HFFc6 (cell line): Measurements from ENCODE around the gene ZNF600. TPM values are rescaled to one million over a fixed set of nuclear protein-coding genes. Genes with fewer than 3 reads are reported as not detected.
"Not testable (repeated sequence)": the region's sequence is repeated elsewhere in the genome, so short reads cannot be mapped to it uniquely, and the experiment has no call there.

Experiments used
- DNase-seq: peaks from one replicate; pipeline ENCODE4 v3.0.0-alpha.2; 2018
- H3K27ac Mint-ChIP-seq: 2 replicates; pipeline ENCODE4 v1.8.0; 2020; ENCODE audit warnings: mild to moderate bottlenecking, mixed read lengths
- H3K27me3 Mint-ChIP-seq: 2 replicates; pipeline ENCODE4 v1.8.0; 2021; ENCODE audit warnings: mild to moderate bottlenecking, moderate library complexity, mixed read lengths; ENCODE audit not compliant: insufficient read depth
- H3K36me3 Mint-ChIP-seq: 2 replicates; pipeline ENCODE4 v1.8.0; 2021; ENCODE audit warnings: low read depth, mixed read lengths
- H3K4me1 Mint-ChIP-seq: 2 replicates; pipeline ENCODE4 v1.8.0; 2020; ENCODE audit warnings: low read depth, mixed read lengths
- H3K4me3 Mint-ChIP-seq: 2 replicates; pipeline ENCODE4 v1.8.0; 2020; ENCODE audit warnings: mild to moderate bottlenecking, moderate library complexity, mixed read lengths
- H3K9me3 Mint-ChIP-seq: 2 replicates; pipeline ENCODE4 v1.8.0; 2020; ENCODE audit warnings: mild to moderate bottlenecking, mixed read lengths
- total RNA-seq, 6 experiments: library from RNA; stranded (reverse); fragmentation: NEBNext Ultra II Directional; extraction: Animal tissue kit (Norgen Biotek cat#: 25700); gene quantifications; 2 replicates in 1 of 6; 3 replicates in 5 of 6; pipeline ENCODE4 v1.2.3, GENCODE V29; 2021
- TF ChIP-seq, protein P1 (sequence below): fragments of 200-600 bp; sonication (generic); IDR thresholded peaks from 2 replicates; pipeline ENCODE4 v1.5.0; 2021; ENCODE audit warnings: antibody characterized with exemption, mild to moderate bottlenecking

ZNF600 gene
- total RNA-seq, 6 experiments from 2014 or later = 2.1 to 3.7 (median 3.1) TPM

DNA sequence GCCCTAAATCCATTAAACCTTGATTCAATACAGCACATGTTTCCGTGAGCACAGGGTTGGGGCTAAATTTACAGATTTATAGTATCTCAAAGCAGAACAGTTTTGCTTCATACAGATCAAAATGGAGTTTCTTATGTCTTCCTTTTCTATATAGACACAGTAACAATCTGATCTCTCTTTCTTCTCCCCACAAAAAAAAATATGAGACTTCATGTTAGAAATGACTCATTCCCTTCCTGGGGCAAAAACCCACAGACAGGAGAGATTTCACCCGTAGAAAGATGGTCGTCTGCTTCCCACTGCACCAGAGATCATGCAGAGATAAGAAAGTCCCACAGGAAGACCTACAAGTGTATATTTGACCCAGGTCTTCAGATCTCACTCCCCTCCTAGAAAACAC is 44.1 kb downstream of the ZNF600 start:
- peaks cover 5% of the 10 kb centered on the region for H3K36me3 Mint-ChIP-seq
- H3K9me3 Mint-ChIP-seq = peaks cover 12% of the 10 kb centered on the region
- H3K27me3 Mint-ChIP-seq = no peaks in the 10 kb centered on the region; the same call in none of the 2 replicates
- no peak overlapping the region for H3K4me3 Mint-ChIP-seq
- TF ChIP-seq, protein P1, sequence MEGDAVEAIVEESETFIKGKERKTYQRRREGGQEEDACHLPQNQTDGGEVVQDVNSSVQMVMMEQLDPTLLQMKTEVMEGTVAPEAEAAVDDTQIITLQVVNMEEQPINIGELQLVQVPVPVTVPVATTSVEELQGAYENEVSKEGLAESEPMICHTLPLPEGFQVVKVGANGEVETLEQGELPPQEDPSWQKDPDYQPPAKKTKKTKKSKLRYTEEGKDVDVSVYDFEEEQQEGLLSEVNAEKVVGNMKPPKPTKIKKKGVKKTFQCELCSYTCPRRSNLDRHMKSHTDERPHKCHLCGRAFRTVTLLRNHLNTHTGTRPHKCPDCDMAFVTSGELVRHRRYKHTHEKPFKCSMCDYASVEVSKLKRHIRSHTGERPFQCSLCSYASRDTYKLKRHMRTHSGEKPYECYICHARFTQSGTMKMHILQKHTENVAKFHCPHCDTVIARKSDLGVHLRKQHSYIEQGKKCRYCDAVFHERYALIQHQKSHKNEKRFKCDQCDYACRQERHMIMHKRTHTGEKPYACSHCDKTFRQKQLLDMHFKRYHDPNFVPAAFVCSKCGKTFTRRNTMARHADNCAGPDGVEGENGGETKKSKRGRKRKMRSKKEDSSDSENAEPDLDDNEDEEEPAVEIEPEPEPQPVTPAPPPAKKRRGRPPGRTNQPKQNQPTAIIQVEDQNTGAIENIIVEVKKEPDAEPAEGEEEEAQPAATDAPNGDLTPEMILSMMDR = no peak
- H3K27ac Mint-ChIP-seq = no peak overlapping the region
- peaks cover 7% of the 10 kb centered on the region for H3K4me1 Mint-ChIP-seq
- DNase-seq = no peak

- H3K27ac Mint-ChIP-seq = no peak overlapping the region
- H3K36me3 Mint-ChIP-seq = peaks cover 5% of the 10 kb centered on the region
- TF ChIP-seq, protein P1 = no peak
- peaks cover 7% of the 10 kb centered on the region for H3K4me1 Mint-ChIP-seq
- peaks cover 17% of the 10 kb centered on the region for H3K9me3 Mint-ChIP-seq
- no peaks in the 10 kb centered on the region; the same call in none of the 2 replicates for H3K27me3 Mint-ChIP-seq
- H3K4me3 Mint-ChIP-seq = no peak overlapping the region
- DNase-seq = no peak
Measured at GRCh38 chr19:52741951-52742485, 44.6 kb downstream of the ZNF600 start.

DNA sequence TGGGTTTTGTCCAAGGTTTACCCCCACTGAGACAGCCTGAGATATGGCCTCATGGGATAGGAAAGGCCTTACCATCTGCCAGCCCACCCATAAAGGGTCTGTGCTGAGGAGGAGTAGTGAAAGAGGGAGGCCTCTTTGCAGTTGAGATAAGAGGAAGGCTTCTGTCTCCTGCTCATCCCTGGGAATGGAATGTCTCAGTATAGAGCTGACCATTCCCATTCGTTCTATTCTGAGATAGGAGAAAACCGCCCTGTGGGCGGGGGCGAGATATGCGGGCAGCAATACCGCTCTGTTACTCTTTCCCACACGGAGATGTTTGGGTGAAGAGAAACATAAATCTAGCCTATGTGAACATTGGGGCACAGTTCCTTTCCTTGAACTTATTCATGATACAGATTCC is 45.2 kb downstream of the ZNF600 start:
- peaks cover 20% of the 10 kb centered on the region for H3K9me3 Mint-ChIP-seq
- DNase-seq, H3K4me3 Mint-ChIP-seq, H3K36me3 Mint-ChIP-seq, H3K4me1 Mint-ChIP-seq, H3K27me3 Mint-ChIP-seq, H3K27ac Mint-ChIP-seq: not testable (repeated sequence)

DNA sequence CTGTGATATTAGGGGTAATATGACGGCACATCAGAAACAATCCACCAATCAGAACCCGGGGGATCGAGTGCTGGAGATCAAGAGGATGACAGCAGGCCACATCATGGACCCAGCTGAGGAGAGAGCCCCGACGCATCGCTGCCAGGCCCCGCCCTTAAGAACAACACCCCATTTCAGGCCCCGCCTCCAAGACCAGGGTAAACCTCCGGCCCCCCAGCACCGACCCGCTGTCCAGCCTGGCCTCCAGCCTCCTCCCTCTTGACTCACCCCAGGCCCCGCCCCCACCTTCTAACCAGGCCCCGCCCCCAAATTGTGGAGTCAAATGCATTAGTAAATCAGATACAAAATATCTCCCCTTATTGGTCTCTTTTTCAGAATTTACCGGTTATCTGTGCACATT is 47.0 kb downstream of the ZNF600 start:
- no peak for DNase-seq
- Mint-ChIP-seq H3K27ac (no peak overlapping the region), H3K4me1 (peaks cover 18% of the 10 kb centered on the region), H3K27me3 (no peaks in the 10 kb centered on the region; the same call in none of the 2 replicates), H3K36me3 (no peaks in the 10 kb centered on the region; the same call in none of the 2 replicates), H3K4me3 (no peak overlapping the region), H3K9me3 (peaks cover 25% of the 10 kb centered on the region)
- TF ChIP-seq, protein P1 = no peak

DNA sequence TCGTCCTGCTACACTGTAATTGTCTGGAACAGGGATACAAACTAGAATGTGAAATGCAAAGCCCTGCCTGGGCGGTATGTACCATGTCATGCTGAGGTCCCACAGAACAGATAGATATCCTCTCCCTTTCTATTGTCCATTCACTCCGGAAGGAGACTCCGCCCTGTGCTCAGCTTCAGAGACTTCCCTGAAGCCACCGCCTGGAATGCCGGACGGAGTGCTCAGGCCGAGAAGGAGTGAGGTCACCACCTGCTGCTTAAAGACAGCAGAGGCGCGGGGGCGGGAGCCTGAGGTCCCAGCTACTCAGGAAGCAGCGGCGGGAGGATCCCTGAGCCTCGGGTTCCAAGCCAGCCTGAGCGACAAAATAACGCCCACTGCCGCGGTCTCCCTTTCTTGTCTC is 50.9 kb downstream of the ZNF600 start:
- Mint-ChIP-seq H3K9me3 (peaks cover 20% of the 10 kb centered on the region), H3K27me3 (no peaks in the 10 kb centered on the region; the same call in none of the 2 replicates), H3K36me3 (no peaks in the 10 kb centered on the region; the same call in none of the 2 replicates), H3K27ac (peak overlapping the region; percentile 92), H3K4me3 (peak overlapping the region; percentile 86; the same call in 1 of the 2 replicates), H3K4me1 (peaks cover 22% of the 10 kb centered on the region)
- no peak for DNase-seq
- TF ChIP-seq, protein P1 = no peak

DNA sequence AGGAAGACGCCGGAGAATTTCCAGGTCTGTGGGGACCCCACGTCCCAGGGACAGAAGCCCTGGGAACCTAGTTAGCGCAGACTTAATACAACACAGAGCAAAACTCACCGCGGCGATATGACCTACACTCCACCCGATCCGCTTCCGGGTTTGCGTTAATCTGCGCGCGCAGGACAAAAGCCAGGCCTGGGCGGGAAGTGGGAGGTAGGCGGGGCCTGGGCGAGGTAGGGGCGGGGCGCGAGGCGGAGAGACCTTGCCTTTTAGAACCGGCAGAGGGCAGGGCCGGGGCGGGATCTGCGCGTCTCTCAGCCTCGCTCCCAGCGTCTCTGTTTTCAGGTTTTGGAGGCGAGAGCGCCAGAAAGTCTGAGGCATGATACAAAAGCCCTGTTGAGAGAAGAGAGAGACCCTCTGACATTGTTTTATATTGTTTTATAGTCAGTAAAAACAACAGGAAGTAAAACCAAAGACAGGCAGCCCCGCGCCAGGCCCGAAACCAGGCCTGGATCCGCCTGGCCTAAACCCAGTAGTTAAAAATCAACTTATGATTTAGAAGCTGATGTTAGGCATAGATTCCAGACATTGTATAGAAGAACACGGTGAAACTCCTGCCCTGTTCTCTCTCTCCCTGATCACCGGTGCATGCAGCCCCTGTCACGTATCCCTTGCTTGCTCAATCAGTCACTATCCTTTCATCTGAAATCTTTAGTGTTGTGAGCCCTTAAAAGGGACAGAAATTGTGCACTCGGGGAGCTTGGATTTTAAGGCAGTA is 51.5 kb downstream of the ZNF600 start, which contains the start of gene ZNF611:
ZNF611 (minus strand) TSS at position 152 of the 769 bp plus-strand sequence. CDS start 19,150 bp downstream, outside the sequence.
- Mint-ChIP-seq H3K36me3 (no peaks in the 10 kb centered on the region; the same call in none of the 2 replicates), H3K4me1 (peaks cover 22% of the 10 kb centered on the region)

More for the DNA sequence above, 51.5 kb downstream of the ZNF600 start, which contains the start of gene ZNF611:
- DNase-seq = peak; percentile 90
- peaks cover 20% of the 10 kb centered on the region for H3K9me3 Mint-ChIP-seq
- H3K4me3 Mint-ChIP-seq = peak within 1 kb of the TSS; percentile 86
- peak within 1 kb of the TSS; percentile 92 for H3K27ac Mint-ChIP-seq
- TF ChIP-seq, protein P1 = peak; percentile 29; the same call in 1 of the 2 replicates
- no peaks in the 10 kb centered on the region; the same call in none of the 2 replicates for H3K27me3 Mint-ChIP-seq
